Naive thymus-derived CD4-positive, alpha-beta T cell (primary cell): ENCODE measurements around the gene MS4A12. TPM values are rescaled to one million over a fixed set of nuclear protein-coding genes. Genes with fewer than 3 reads are reported as not detected.

Experiments
- ATAC-seq: fragments of 150-1000 bp; cut with Tn5 transposase; 2 replicates; pipeline ENCODE4 v1.10.0; 2021; ENCODE audit warnings: mild to moderate bottlenecking, moderate library complexity
- CTCF ChIA-PET: fragments of 350-600 bp; sonication (Branson Sonifier 250); formaldehyde crosslinking; loops from one replicate; lab custom pipeline; 2021; ENCODE audit warnings: antibody characterized with exemption; lab: Charles Lee
- POLR2A ChIA-PET: fragments of 350-600 bp; sonication (Branson Sonifier 250); formaldehyde crosslinking; loops from one replicate; lab custom pipeline; 2021; ENCODE audit warnings: antibody characterized with exemption, inconsistent platforms; lab: Charles Lee
- DNase-seq, 9 donors: peaks; one replicate each; pipeline versions ENCODE4 v3.0.0 to v3.0.0-alpha.2; 2020 to 2022; ENCODE audit warnings: mixed read lengths in 1 of 9
- H3K27ac ChIP-seq: one replicate; pipeline ENCODE4 v1.7.0; 2013; ENCODE audit warnings: mild to moderate bottlenecking, low read depth, low read length, moderate library complexity
- H3K27me3 ChIP-seq, 2 donors: one replicate each; pipeline ENCODE4 v1.7.0; 2013; ENCODE audit warnings: low read length in 2 of 2, mild to moderate bottlenecking in 2 of 2, moderate library complexity in 2 of 2; ENCODE audit not compliant: control insufficient read depth in 2 of 2, insufficient read depth in 2 of 2
- H3K36me3 ChIP-seq, 3 experiments: 1 replicate in 2 of 3; 2 replicates in 1 of 3; pipeline ENCODE4 v1.7.0; 2013; ENCODE audit warnings: low read length in 3 of 3, mild to moderate bottlenecking in 3 of 3, moderate library complexity in 1 of 3; ENCODE audit not compliant: insufficient read depth in 3 of 3, control insufficient read depth in 2 of 3
- H3K4me1 ChIP-seq, 2 donors: one replicate each; pipeline ENCODE4 v1.7.0; 2013; ENCODE audit warnings: low read length in 2 of 2, mild to moderate bottlenecking in 2 of 2, moderate library complexity in 1 of 2; ENCODE audit not compliant: control insufficient read depth in 2 of 2, insufficient read depth in 2 of 2
- H3K4me3 ChIP-seq: 2 replicates; pipeline ENCODE4 v1.7.0; 2013; ENCODE audit warnings: mild to moderate bottlenecking, low read length
- H3K9me3 ChIP-seq, 3 experiments: 1 replicate in 2 of 3; 2 replicates in 1 of 3; pipeline ENCODE4 v1.7.0; 2013; ENCODE audit warnings: low read length in 3 of 3; ENCODE audit not compliant: control insufficient read depth in 2 of 3
- H3K27ac Mint-ChIP-seq, 9 donors: one replicate each; pipeline ENCODE4 v1.8.0; 2020 to 2022; ENCODE audit warnings: mixed read lengths in 9 of 9, mild to moderate bottlenecking in 8 of 9, moderate library complexity in 5 of 9, inconsistent platforms in 2 of 9
- H3K27me3 Mint-ChIP-seq, 5 donors: one replicate each; pipeline ENCODE4 v1.8.0; 2021 to 2022; ENCODE audit warnings: mixed read lengths in 5 of 5, mild to moderate bottlenecking in 1 of 5
- H3K36me3 Mint-ChIP-seq, 5 donors: one replicate each; pipeline ENCODE4 v1.8.0; 2020 to 2022; ENCODE audit warnings: mixed read lengths in 5 of 5, mild to moderate bottlenecking in 3 of 5, inconsistent platforms in 1 of 5
- H3K4me1 Mint-ChIP-seq, 7 donors: one replicate each; pipeline ENCODE4 v1.8.0; 2020 to 2022; ENCODE audit warnings: mixed read lengths in 7 of 7, mild to moderate bottlenecking in 3 of 7, inconsistent platforms in 1 of 7
- H3K4me3 Mint-ChIP-seq, 10 donors: one replicate each; pipeline ENCODE4 v1.8.0; 2020 to 2022; ENCODE audit warnings: mild to moderate bottlenecking in 10 of 10, mixed read lengths in 10 of 10, moderate library complexity in 6 of 10, inconsistent platforms in 2 of 10
- H3K9me3 Mint-ChIP-seq, 11 donors: one replicate each; pipeline ENCODE4 v1.8.0; 2020 to 2022; ENCODE audit warnings: mixed read lengths in 11 of 11, mild to moderate bottlenecking in 4 of 11, inconsistent platforms in 1 of 11, moderate library complexity in 1 of 11
- intact Hi-C, 2 donors: fragments of 100-400 bp; cut with micrococcal nuclease; formaldehyde crosslinking; loops; one replicate each; pipeline ENCODE4 v1.15.1; 2023
- polyA plus RNA-seq, 2 donors: library from polyadenylated mRNA; unstranded; fragments of 300-500 nt; fragmentation: Illumina TruSeq; gene quantifications; one replicate each; pipeline ENCODE4 v1.2.3, GENCODE V29; 2021
- total RNA-seq, 6 experiments: library from RNA in 5 of 6; stranded (reverse) in 5 of 6; gene quantifications; 1 replicate in 5 of 6; 2 replicates in 1 of 6; pipeline ENCODE4 v1.2.3 and lab custom pipeline; 2021 to 2026

MS4A12 gene
- total and polyA plus RNA-seq, 7 experiments from 2014 or later: not detected

DNA sequence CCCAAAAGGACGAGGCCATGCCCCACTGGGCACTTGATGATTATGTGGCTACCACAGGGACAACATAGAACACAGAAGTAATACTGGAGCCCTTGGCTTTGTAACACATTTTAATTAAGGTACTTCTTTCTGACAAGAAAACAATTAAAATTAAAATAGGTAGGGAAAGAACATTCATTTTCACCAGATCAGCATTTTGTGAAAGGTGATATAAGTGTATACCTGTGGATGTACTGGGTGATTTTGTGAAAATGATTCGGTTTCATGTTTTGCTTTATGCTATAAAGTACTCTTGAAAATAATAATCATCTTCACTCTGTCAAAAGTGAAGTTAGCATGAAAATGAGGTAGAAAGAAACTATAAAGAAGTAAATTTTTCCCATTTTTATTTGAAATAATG lies 876 bp downstream of the MS4A12 start:
- no peak overlapping the region for H3K4me3 Mint-ChIP-seq
- H3K36me3 Mint-ChIP-seq: no peaks in the 10 kb centered on the region
- Histone ChIP-seq H3K9me3 (no peaks in the 10 kb centered on the region), H3K4me1 (no peaks in the 10 kb centered on the region), H3K36me3 (no peaks in the 10 kb centered on the region), H3K4me3 (no peak overlapping the region), H3K27me3 (no peaks in the 10 kb centered on the region), H3K27ac (no peak overlapping the region)
- H3K27ac Mint-ChIP-seq: no peak overlapping the region
- no peaks in the 10 kb centered on the region for H3K9me3 Mint-ChIP-seq
- intact Hi-C loops: no loop called here
- POLR2A ChIA-PET: no interaction called here
- ATAC-seq: no peak
- H3K27me3 Mint-ChIP-seq: peaks cover 4 to 32% (median 20%) of the 10 kb centered on the region in 5 donors
- no peak for DNase-seq
- CTCF ChIA-PET: no interaction called here
- peaks cover 0 to 1% (median 0%) of the 10 kb centered on the region in 7 donors for H3K4me1 Mint-ChIP-seq

DNA sequence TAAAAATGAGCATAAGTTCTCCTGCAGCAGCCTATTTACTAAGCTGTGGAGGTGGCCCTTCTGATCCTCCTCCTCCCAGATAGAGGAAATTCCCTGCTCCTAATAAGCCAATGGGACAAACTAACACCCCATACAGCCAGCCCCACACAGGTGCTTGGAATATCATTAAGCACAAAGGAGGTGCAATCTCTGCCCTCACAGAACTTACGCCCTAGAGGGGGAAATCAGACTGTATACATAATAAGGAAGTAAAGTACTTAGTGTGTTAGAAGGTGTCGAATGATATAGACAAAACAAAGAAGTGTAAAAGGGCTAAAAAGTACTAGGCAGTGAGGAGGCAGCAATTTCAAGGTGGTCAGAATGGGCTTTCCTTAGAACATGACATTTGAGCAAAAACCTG lies 5.8 kb downstream of the MS4A12 start:
- Histone ChIP-seq H3K27me3 (no peaks in the 10 kb centered on the region), H3K27ac (no peak overlapping the region), H3K4me1 (no peaks in the 10 kb centered on the region), H3K36me3 (no peaks in the 10 kb centered on the region), H3K4me3 (no peak overlapping the region), H3K9me3 (no peaks in the 10 kb centered on the region)
- POLR2A ChIA-PET: no interaction called here
- H3K27ac Mint-ChIP-seq: no peak overlapping the region
- intact Hi-C loops: no loop called here
- H3K4me1 Mint-ChIP-seq: peaks cover 0 to 4% (median 0%) of the 10 kb centered on the region in 7 donors
- H3K36me3 Mint-ChIP-seq: no peaks in the 10 kb centered on the region
- peaks cover 4 to 70% (median 14%) of the 10 kb centered on the region in 5 donors for H3K27me3 Mint-ChIP-seq
- DNase-seq: no peak
- no peak overlapping the region for H3K4me3 Mint-ChIP-seq
- H3K9me3 Mint-ChIP-seq: no peaks in the 10 kb centered on the region
- ATAC-seq: peak; percentile 44
- CTCF ChIA-PET: no interaction called here

DNA sequence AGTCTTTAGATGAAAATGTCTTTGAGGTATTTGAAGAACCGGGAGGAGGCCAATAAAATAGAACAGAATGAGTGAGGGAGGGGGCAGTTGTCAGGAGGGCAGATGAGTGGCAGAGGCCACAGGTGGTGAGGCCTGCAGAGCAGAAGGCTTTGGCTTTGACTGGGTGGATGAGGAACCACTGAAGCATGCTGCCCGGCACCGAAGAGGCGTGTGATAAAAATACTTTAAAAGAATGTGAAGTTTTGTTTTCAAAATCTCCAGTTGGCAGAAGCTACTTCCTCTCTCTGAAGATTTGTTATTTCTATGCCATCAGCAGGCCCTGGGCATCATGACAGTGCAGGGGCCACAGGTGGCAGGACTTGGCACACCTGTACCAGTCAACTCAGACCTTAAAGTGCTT lies 6.3 kb downstream of the MS4A12 start:
- Histone ChIP-seq H3K27ac (no peak overlapping the region), H3K4me1 (peaks cover 0 to 1% of the 10 kb centered on the region in 2 donors), H3K4me3 (no peak overlapping the region), H3K27me3 (no peaks in the 10 kb centered on the region), H3K36me3 (no peaks in the 10 kb centered on the region), H3K9me3 (no peaks in the 10 kb centered on the region)
- intact Hi-C loops: no loop called here
- POLR2A ChIA-PET: no interaction called here
- CTCF ChIA-PET: no interaction called here
- ATAC-seq: peak; percentile 54
- no peak for DNase-seq
- Mint-ChIP-seq H3K4me1 (peaks cover 0 to 4% (median 0%) of the 10 kb centered on the region in 7 donors), H3K27ac (no peak overlapping the region), H3K9me3 (no peaks in the 10 kb centered on the region), H3K4me3 (no peak overlapping the region), H3K36me3 (no peaks in the 10 kb centered on the region), H3K27me3 (peaks cover 4 to 72% (median 14%) of the 10 kb centered on the region in 5 donors)

DNA sequence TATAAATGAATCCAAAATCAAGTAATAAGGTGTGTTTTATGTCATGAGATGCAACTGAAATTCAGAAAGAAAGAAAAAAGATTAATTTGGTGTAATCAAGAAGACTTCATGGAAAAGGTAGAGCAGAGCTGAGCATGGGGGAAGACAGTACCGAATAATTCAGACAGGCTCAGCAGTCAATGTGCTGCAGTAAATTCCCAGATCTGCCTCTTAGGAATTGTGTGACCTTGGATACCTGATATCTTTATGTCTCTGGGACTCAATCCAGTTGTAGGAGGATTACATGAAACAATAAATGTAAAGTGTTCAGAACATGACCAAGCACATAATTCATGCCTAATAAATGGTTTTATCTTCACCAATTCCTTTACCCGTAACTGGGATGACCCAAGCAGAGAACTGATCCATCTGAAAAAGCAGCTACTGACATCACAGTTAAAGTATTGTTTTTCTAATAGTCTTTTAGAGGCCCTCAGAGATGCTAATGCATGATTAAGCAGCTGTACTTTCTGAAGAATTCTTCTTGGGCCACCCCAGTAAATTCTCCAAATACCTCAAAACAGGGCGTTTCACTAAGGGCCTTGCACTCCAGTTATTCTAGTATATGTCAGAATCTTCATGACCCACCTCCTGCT lies 7.8 kb downstream of the MS4A12 start:
- H3K36me3 ChIP-seq: no peaks in the 10 kb centered on the region
- peaks cover 0 to 11% of the 10 kb centered on the region in 2 donors for H3K4me1 ChIP-seq
- no peaks in the 10 kb centered on the region for H3K27me3 ChIP-seq
- H3K4me1 Mint-ChIP-seq: peaks cover 4 to 10% (median 6%) of the 10 kb centered on the region in 7 donors
- H3K36me3 Mint-ChIP-seq: no peaks in the 10 kb centered on the region
- ChIA-PET CTCF (no interaction called here), POLR2A (no interaction called here)
- H3K27ac Mint-ChIP-seq: no peak overlapping the region
- H3K4me3 ChIP-seq: no peak overlapping the region
- ATAC-seq (no peak), DNase-seq (no peak)
- peaks cover under 1 to 68% (median 14%) of the 10 kb centered on the region in 5 donors for H3K27me3 Mint-ChIP-seq
- no peaks in the 10 kb centered on the region for H3K9me3 Mint-ChIP-seq
- H3K4me3 Mint-ChIP-seq: no peak overlapping the region
- intact Hi-C loops: loop anchor here in 1 of 2 donors (5.0 kb wide), 1 partner anchor 53 kb away; no protein-coding TSS in a partner anchor
- no peaks in the 10 kb centered on the region for H3K9me3 ChIP-seq
- H3K27ac ChIP-seq: no peak overlapping the region

DNA sequence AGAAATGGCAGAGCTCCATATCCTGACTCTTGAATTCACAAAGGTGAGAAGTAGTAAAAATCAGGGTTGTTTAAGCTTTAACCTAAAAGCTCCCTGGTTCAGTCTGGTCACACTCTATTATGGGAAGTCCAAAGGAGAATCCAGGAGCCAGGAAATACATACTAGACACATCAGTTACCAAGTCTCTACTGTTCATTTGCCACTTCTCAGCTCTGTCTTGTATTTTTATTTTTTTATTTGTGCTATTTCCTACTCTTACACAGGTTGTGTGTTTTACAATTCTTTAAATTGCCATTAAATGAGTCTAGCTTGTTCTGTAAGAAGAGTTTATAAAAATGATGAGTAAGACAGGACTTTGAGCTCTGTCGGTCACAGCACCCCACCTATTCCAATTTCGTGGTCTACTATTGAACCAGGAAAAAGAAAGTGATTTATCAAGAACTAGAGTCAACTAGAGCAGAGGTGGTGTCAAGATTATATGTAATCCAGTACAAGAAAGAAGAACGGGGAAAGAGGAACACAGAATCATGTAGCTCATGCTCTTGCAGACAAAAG lies 9.7 kb downstream of the MS4A12 start:
- CTCF ChIA-PET: no interaction called here
- POLR2A ChIA-PET: no interaction called here
- no peaks in the 10 kb centered on the region for H3K9me3 Mint-ChIP-seq
- no peak overlapping the region for H3K4me3 Mint-ChIP-seq
- Histone ChIP-seq H3K4me3 (no peak overlapping the region), H3K27me3 (no peaks in the 10 kb centered on the region), H3K27ac (no peak overlapping the region), H3K36me3 (no peaks in the 10 kb centered on the region), H3K4me1 (peaks cover 0 to 11% of the 10 kb centered on the region in 2 donors), H3K9me3 (no peaks in the 10 kb centered on the region)
- H3K27ac Mint-ChIP-seq: no peak overlapping the region
- intact Hi-C loops: loop anchor here in 1 of 2 donors (5.0 kb wide), 1 partner anchor 55 kb away; no protein-coding TSS in a partner anchor
- ATAC-seq (no peak), DNase-seq (no peak)
- peaks cover 4 to 68% (median 21%) of the 10 kb centered on the region in 5 donors for H3K27me3 Mint-ChIP-seq
- peaks cover 4 to 10% (median 6%) of the 10 kb centered on the region in 7 donors for H3K4me1 Mint-ChIP-seq
- H3K36me3 Mint-ChIP-seq: no peaks in the 10 kb centered on the region

DNA sequence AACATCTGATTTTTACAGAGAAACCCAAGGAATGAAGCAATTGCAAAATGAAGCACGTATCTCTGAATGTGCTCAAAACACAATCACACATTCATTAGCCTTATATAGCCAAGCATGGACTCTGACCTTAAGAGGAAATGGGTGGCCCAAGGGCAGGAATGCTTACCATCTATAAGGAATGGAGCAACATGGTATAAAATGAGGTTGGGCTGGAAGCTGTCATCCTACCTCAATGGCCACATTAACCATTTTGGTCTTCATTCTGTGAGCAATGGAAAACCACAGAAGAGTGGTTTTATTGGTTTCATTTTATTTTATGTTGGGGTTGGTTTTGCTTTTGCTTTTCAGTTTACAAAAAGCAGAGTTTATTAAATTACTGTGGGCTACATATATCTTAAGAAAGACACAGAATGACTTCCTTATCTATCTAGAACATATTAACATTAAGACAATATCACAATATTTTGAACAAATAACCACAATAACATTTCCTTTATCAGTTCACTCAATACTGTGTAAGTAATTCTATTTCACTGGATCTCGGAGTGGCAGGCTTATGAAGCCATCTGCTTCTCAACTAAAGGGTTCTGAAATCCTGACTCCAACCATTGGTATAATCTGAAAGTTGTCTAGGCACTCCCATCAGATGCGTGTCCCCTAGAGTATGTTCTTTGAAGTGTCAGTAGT lies 11.8 kb downstream of the MS4A12 start:
- H3K4me3 Mint-ChIP-seq: peak overlapping the region in 1 of 10 donors; percentile 8
- H3K27me3 Mint-ChIP-seq: peaks cover 4 to 55% (median 19%) of the 10 kb centered on the region in 5 donors
- ChIA-PET CTCF (no interaction called here), POLR2A (no interaction called here)
- Histone ChIP-seq H3K4me3 (no peak overlapping the region), H3K4me1 (peaks cover 0 to 11% of the 10 kb centered on the region in 2 donors), H3K27ac (no peak overlapping the region), H3K9me3 (no peaks in the 10 kb centered on the region), H3K36me3 (no peaks in the 10 kb centered on the region), H3K27me3 (no peaks in the 10 kb centered on the region)
- H3K36me3 Mint-ChIP-seq: peaks cover 0 to 4% (median 0%) of the 10 kb centered on the region in 5 donors
- peaks cover 0 to 17% (median 4%) of the 10 kb centered on the region in 11 donors for H3K9me3 Mint-ChIP-seq
- H3K27ac Mint-ChIP-seq: no peak overlapping the region
- H3K4me1 Mint-ChIP-seq: peaks cover 4 to 10% (median 6%) of the 10 kb centered on the region in 7 donors
- DNase-seq: no peak
- intact Hi-C loops: loop anchor here in 1 of 2 donors (5.0 kb wide), 1 partner anchor 57 kb away; no protein-coding TSS in a partner anchor
- no peak for ATAC-seq
